Hepatocyte (in vitro differentiated cells): ENCODE results near the gene DNAJB12. TPM values are rescaled to one million over a fixed set of nuclear protein-coding genes. Genes with fewer than 3 reads are reported as not detected.

ENCODE experiments used
- DNase-seq: peaks from one replicate; pipeline ENCODE4 v3.0.0-alpha.2; 2016; ENCODE audit warnings: low spot score
- H2AFZ ChIP-seq: fragments of 200-600 bp; sonication (generic); 2 replicates; pipeline ENCODE4 v1.6.0; 2016; ENCODE audit warnings: antibody characterized with exemption, mild to moderate bottlenecking
- H3K27ac ChIP-seq: fragments of 200-600 bp; sonication (generic); 2 replicates; pipeline ENCODE4 v1.5.1; 2016; ENCODE audit warnings: mild to moderate bottlenecking
- H3K27me3 ChIP-seq: fragments of 200-600 bp; sonication (generic); 2 replicates; pipeline ENCODE4 v1.6.1; 2016
- H3K36me3 ChIP-seq: fragments of 200-600 bp; sonication (generic); replicated peaks from 2 replicates; pipeline ENCODE4 v1.5.1; 2016; ENCODE audit warnings: low read depth; ENCODE audit not compliant: insufficient read depth
- H3K4me1 ChIP-seq: fragments of 200-600 bp; sonication (generic); 2 replicates; pipeline ENCODE4 v1.5.1; 2016; ENCODE audit warnings: mild to moderate bottlenecking, moderate library complexity; ENCODE audit not compliant: insufficient read depth
- H3K4me2 ChIP-seq: fragments of 200-600 bp; sonication (generic); 2 replicates; pipeline ENCODE4 v1.6.0; 2016
- H3K4me3 ChIP-seq: fragments of 200-600 bp; sonication (generic); 2 replicates; pipeline ENCODE4 v1.5.1; 2016; ENCODE audit warnings: mild to moderate bottlenecking
- H3K79me2 ChIP-seq: fragments of 200-600 bp; sonication (generic); 2 replicates; pipeline ENCODE4 v1.6.0; 2017; ENCODE audit warnings: mild to moderate bottlenecking
- H3K9me2 ChIP-seq: fragments of 200-600 bp; sonication (generic); replicated peaks from 2 replicates; pipeline ENCODE4 v1.6.0; 2017; ENCODE audit warnings: mild to moderate bottlenecking; ENCODE audit not compliant: insufficient read depth
- H3K9me3 ChIP-seq: fragments of 200-600 bp; sonication (generic); 2 replicates; pipeline ENCODE4 v1.5.1; 2016; ENCODE audit warnings: low read depth, mild to moderate bottlenecking
- H4K20me1 ChIP-seq: fragments of 200-600 bp; sonication (generic); 2 replicates; pipeline ENCODE4 v1.6.0; 2016; ENCODE audit warnings: mild to moderate bottlenecking; ENCODE audit not compliant: insufficient read depth, poor library complexity, severe bottlenecking
- EZH2 ChIP-seq: fragments of 200-600 bp; sonication (generic); IDR thresholded peaks from 2 replicates; pipeline ENCODE4 v1.6.1; 2016; ENCODE audit warnings: antibody characterized with exemption, mild to moderate bottlenecking, borderline replicate concordance
- EZH2phosphoT487 ChIP-seq: fragments of 200-600 bp; sonication (generic); IDR thresholded peaks from one replicate; pipeline ENCODE4 v1.6.1; 2018; ENCODE audit warnings: antibody characterized with exemption, mild to moderate bottlenecking, low read depth, moderate library complexity; ENCODE audit not compliant: unreplicated experiment, severe bottlenecking
- WGBS: methylation state at CpG from one replicate; pipeline ENCODE4 v1.1.6; 2016; ENCODE audit warnings: low lambda C conversion rate; ENCODE audit errors: missing lambda C conversion rate; 5-methylcytosine and 5-hydroxymethylcytosine counted together
- polyA plus RNA-seq: library from polyadenylated mRNA; unstranded; fragments of >200 nt; fragmentation: Nextera tagmentation; extraction: Ambion mirVana; gene quantifications from 2 replicates; pipeline ENCODE4 v1.2.1, GENCODE V29; 2016
- total RNA-seq: library from RNA; depleted of rRNA; stranded (reverse); fragments of >200 nt; gene quantifications from 2 replicates; pipeline ENCODE4 v1.2.3, GENCODE V29; 2014
- TF ChIP-seq, protein P1 (sequence below): fragments of 200-600 bp; sonication (generic); IDR thresholded peaks from 2 replicates; pipeline ENCODE4 v1.5.1; 2016; ENCODE audit warnings: antibody characterized with exemption, mild to moderate bottlenecking; ENCODE audit not compliant: poor library complexity

Gene DNAJB12
- total and polyA plus RNA-seq, 2 experiments from 2014 or later = 31.0 to 40.3 TPM

DNA sequence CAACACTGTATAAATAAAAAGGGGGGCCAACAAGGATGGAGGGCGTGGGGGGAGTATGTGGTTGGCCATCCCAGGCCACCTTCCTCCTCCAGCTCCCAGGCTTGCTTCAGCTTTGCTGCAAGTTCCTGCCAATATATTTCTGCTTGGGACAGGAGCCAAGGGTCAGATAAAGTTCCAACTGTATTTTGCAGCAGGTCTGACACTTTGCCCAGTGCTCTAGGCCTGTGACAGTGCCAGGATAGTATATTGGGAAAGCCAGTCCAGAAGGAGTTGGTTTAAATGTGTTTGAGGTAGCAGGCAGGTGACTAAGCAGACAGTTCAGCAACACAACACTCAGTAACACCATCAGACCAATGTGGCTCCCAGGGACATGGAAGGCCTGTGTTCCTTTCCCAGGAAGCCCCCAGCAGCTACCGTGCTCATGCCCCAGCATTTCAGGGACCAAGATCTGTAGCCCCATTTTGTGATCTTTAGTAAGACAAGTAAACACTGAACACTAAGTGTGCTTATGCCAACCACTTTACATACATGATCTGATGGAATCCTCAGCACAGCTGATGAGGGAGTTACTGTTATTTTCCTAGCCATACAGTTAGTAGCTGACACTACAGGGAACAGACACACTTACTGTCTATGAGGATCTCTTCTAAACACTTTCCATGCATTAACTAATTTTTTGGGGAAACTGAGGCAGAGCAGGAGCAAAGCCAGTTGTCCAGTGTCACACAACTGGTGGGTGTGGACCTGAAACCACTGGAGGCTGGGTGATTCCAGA lies 38.9 kb downstream of the DNAJB12 start:
- Histone ChIP-seq H3K4me2 (no peak overlapping the region), H2AFZ (no peak overlapping the region)
- no peak for TF ChIP-seq EZH2
- TF ChIP-seq EZH2phosphoT487 = no peak
- TF ChIP-seq, protein P1, sequence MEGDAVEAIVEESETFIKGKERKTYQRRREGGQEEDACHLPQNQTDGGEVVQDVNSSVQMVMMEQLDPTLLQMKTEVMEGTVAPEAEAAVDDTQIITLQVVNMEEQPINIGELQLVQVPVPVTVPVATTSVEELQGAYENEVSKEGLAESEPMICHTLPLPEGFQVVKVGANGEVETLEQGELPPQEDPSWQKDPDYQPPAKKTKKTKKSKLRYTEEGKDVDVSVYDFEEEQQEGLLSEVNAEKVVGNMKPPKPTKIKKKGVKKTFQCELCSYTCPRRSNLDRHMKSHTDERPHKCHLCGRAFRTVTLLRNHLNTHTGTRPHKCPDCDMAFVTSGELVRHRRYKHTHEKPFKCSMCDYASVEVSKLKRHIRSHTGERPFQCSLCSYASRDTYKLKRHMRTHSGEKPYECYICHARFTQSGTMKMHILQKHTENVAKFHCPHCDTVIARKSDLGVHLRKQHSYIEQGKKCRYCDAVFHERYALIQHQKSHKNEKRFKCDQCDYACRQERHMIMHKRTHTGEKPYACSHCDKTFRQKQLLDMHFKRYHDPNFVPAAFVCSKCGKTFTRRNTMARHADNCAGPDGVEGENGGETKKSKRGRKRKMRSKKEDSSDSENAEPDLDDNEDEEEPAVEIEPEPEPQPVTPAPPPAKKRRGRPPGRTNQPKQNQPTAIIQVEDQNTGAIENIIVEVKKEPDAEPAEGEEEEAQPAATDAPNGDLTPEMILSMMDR = no peak

DNA sequence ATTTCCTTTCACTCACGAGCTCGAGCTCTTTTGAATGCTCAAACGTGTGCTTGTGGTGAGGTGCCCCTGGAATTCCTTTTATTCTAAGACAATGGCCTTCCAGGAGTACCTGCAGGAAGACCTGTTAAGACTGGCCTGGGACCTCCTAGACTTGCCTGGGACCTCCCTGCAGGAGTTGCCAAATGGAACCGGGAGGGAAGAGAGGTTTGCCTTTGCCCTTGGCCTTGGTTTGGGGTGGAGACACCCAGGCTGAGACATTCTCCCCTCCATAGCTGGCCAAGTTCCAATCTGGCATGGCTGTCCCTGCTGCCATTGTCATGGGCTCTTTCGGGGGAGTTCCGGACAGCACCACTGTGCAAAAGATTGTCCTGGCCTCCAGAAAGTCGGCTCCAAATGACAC lies 39.7 kb downstream of the DNAJB12 start:
- H3K4me1 ChIP-seq = peaks cover 37% of the 10 kb centered on the region
- no peaks in the 10 kb centered on the region for H3K27me3 ChIP-seq
- DNase-seq = peak; percentile 3
- no peak overlapping the region for H3K4me2 ChIP-seq
- TF ChIP-seq, protein P1 = no peak
- TF ChIP-seq EZH2 = no peak
- no peak for TF ChIP-seq EZH2phosphoT487
- peak overlapping the region; percentile 68 for H3K27ac ChIP-seq
- H3K9me2 ChIP-seq = no peaks in the 10 kb centered on the region
- no peak overlapping the region for H3K4me3 ChIP-seq
- peak overlapping the region; percentile 29 for H2AFZ ChIP-seq
- no peaks in the 10 kb centered on the region for H3K79me2 ChIP-seq
- H3K9me3 ChIP-seq = no peaks in the 10 kb centered on the region
- 71% methylated on average over 7 of the region's 7 CpGs for WGBS
- no peaks in the 10 kb centered on the region for H3K36me3 ChIP-seq
- H4K20me1 ChIP-seq = no peaks in the 10 kb centered on the region

More for the DNA sequence above, 38.9 kb downstream of the DNAJB12 start:
- peaks cover 37% of the 10 kb centered on the region for H3K4me1 ChIP-seq
- no peaks in the 10 kb centered on the region for H4K20me1 ChIP-seq
- no peaks in the 10 kb centered on the region for H3K36me3 ChIP-seq
- H3K9me2 ChIP-seq = no peaks in the 10 kb centered on the region
- H3K27ac ChIP-seq = peak overlapping the region; percentile 82
- DNase-seq = peak; percentile 51
- H3K27me3 ChIP-seq = no peaks in the 10 kb centered on the region
- no peak overlapping the region for H3K4me3 ChIP-seq
- no peaks in the 10 kb centered on the region for H3K9me3 ChIP-seq
- WGBS = 78% methylated on average over 2 of the region's 2 CpGs
- no peaks in the 10 kb centered on the region for H3K79me2 ChIP-seq

DNA sequence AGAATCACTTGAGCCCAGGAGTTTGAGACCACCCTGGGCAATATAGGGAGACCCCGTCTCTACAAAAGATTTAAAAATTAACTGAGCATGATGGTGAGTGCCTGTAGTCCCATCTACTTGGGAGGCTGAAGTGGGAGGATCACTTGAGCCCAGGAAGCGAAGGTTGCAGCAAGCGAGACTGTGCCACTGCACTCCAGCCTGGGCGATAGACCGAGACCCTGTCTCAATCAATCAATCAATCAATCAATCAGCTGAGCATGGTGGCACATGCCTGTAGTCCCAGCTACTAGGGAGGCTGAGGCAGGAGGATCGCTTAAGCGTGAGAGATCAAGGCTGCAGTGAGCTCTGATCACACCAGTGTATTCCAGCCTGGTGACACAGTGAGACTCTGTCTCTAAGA lies 40.5 kb downstream of the DNAJB12 start:
- Histone ChIP-seq H3K9me3 (no peaks in the 10 kb centered on the region), H2AFZ (no peak overlapping the region), H3K4me2 (no peak overlapping the region), H4K20me1 (no peaks in the 10 kb centered on the region), H3K4me3 (no peak overlapping the region), H3K4me1 (peaks cover 39% of the 10 kb centered on the region), H3K27ac (no peak overlapping the region), H3K79me2 (no peaks in the 10 kb centered on the region), H3K36me3 (no peaks in the 10 kb centered on the region), H3K9me2 (no peaks in the 10 kb centered on the region), H3K27me3 (no peaks in the 10 kb centered on the region)
- no peak for DNase-seq
- WGBS = 94% methylated on average over 7 of the region's 7 CpGs
- TF ChIP-seq EZH2 (no peak), EZH2phosphoT487 (no peak)
- TF ChIP-seq, protein P1 = no peak
